ENCODE measurements around the gene MYO5B.

GRCh38 chr18:50143294-50143693 is 51.7 kb downstream of the MYO5B start:
- TF ChIP-seq HNF4G (IDR thresholded peaks at IDR 0.05), result no peak
- no peak for TF ChIP-seq YY1 (IDR thresholded peaks at IDR 0.05)
- TF ChIP-seq, protein P1, sequence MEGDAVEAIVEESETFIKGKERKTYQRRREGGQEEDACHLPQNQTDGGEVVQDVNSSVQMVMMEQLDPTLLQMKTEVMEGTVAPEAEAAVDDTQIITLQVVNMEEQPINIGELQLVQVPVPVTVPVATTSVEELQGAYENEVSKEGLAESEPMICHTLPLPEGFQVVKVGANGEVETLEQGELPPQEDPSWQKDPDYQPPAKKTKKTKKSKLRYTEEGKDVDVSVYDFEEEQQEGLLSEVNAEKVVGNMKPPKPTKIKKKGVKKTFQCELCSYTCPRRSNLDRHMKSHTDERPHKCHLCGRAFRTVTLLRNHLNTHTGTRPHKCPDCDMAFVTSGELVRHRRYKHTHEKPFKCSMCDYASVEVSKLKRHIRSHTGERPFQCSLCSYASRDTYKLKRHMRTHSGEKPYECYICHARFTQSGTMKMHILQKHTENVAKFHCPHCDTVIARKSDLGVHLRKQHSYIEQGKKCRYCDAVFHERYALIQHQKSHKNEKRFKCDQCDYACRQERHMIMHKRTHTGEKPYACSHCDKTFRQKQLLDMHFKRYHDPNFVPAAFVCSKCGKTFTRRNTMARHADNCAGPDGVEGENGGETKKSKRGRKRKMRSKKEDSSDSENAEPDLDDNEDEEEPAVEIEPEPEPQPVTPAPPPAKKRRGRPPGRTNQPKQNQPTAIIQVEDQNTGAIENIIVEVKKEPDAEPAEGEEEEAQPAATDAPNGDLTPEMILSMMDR (IDR thresholded peaks at IDR 0.05; ENCODE audit: low read depth, low read length, missing input control), result no peak
- no peak for TF ChIP-seq ZBTB33 (IDR thresholded peaks at IDR 0.05)
- no peak for TF ChIP-seq JUND (IDR thresholded peaks at IDR 0.05)
- TF ChIP-seq, protein P2, sequence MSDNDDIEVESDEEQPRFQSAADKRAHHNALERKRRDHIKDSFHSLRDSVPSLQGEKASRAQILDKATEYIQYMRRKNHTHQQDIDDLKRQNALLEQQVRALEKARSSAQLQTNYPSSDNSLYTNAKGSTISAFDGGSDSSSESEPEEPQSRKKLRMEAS (IDR thresholded peaks at IDR 0.05), result no peak
- TF ChIP-seq REST (IDR thresholded peaks at IDR 0.05), result no peak
- TF ChIP-seq RAD21 (IDR thresholded peaks at IDR 0.05), result no peak
- TF ChIP-seq TAF1 (conservative IDR thresholded peaks at IDR 0.05), result no peak
- no peak for TF ChIP-seq RXRA (IDR thresholded peaks at IDR 0.05)

Measured in liver (tissue), 3 donors.